ENCODE results near the gene NOM1.

The NOM1 gene

GRCh38 chr7:157017603-157018327 is 68.3 kb downstream of the NOM1 start:
- DNase-seq, result no peak

GRCh38 chr7:157018328-157018996 is 69.0 kb downstream of the NOM1 start:
- DNase-seq, result peak; percentile 17

GRCh38 chr7:157018997-157019608 is 69.6 kb downstream of the NOM1 start:
- DNase-seq, result peak; percentile 13

GRCh38 chr7:157019718-157020451 is 70.4 kb downstream of the NOM1 start:
- DNase-seq, result no peak

GRCh38 chr7:157020514-157021070 is 71.1 kb downstream of the NOM1 start:
- peak; percentile 16 for DNase-seq

GRCh38 chr7:157021071-157021870 is 71.8 kb downstream of the NOM1 start:
- no peak for DNase-seq

- DNase-seq, result peak; percentile 13
Measured at GRCh38 chr7:157021871-157022680, 72.6 kb downstream of the NOM1 start.
